HG03575 (cell line): Measurements from ENCODE around the gene HPS5.
A peak's percentile ranks its signal among the peaks of the same experiment; 100 is the strongest.
"Not testable (repeated sequence)": the region's sequence is repeated elsewhere in the genome, so short reads cannot be mapped to it uniquely, and the experiment has no call there.

Experiments
- ATAC-seq: cut with Tn5 transposase; IDR thresholded peaks from one replicate; pipeline ENCODE4 v1.9.1; 2021; ENCODE audit not compliant: unreplicated experiment, insufficient number of reproducible peaks, low FRiP score; ENCODE audit errors: extremely low read depth

The HPS5 gene, protein sequence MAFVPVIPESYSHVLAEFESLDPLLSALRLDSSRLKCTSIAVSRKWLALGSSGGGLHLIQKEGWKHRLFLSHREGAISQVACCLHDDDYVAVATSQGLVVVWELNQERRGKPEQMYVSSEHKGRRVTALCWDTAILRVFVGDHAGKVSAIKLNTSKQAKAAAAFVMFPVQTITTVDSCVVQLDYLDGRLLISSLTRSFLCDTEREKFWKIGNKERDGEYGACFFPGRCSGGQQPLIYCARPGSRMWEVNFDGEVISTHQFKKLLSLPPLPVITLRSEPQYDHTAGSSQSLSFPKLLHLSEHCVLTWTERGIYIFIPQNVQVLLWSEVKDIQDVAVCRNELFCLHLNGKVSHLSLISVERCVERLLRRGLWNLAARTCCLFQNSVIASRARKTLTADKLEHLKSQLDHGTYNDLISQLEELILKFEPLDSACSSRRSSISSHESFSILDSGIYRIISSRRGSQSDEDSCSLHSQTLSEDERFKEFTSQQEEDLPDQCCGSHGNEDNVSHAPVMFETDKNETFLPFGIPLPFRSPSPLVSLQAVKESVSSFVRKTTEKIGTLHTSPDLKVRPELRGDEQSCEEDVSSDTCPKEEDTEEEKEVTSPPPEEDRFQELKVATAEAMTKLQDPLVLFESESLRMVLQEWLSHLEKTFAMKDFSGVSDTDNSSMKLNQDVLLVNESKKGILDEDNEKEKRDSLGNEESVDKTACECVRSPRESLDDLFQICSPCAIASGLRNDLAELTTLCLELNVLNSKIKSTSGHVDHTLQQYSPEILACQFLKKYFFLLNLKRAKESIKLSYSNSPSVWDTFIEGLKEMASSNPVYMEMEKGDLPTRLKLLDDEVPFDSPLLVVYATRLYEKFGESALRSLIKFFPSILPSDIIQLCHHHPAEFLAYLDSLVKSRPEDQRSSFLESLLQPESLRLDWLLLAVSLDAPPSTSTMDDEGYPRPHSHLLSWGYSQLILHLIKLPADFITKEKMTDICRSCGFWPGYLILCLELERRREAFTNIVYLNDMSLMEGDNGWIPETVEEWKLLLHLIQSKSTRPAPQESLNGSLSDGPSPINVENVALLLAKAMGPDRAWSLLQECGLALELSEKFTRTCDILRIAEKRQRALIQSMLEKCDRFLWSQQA

DNA sequence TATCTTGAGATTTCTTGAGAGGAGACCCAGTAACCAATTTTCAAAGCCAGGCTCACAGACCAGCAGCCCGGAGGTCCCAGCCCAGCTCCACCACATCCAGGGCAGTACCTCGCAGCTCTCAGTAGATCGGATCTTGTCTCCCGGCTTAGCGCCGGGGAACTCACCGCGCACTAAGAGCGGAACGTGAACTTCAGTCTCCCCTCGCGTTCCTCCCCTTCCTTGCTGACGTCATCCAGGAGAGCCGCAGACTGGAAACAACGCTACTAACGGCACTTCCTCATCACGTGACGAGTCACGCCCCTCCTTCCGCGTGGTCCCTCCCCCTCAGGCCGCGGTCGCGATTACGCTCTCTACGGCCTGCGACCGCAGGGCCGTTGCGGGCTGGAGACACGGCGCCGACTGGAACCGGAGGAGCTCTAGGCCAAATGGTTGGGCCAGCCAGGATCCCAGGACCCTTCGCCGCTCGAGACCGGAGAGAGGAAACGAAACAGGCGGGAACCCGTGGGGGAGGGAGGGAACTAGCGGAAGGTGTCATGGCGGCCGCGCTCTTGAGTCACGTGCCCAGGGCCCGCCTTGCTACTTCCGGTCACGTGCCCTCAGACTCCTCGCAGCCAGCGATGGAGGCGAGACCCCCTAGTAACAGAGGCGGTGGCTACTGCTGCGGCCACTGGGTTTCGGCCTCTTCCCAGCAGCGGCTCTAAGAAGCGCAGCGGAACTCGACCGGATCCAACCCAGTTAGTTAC lies at the start of gene HPS5, which contains the start of gene GTF2H1:
TSS of gene HPS5 (minus strand) at position 172 of the 743 bp plus-strand sequence. CDS start 4,282 bp downstream, outside the sequence.
TSS of gene GTF2H1 (plus strand) at position 599 of the 743 bp plus-strand sequence. CDS start 10,508 bp downstream, outside the sequence.
- ATAC-seq = peak; percentile 44

DNA sequence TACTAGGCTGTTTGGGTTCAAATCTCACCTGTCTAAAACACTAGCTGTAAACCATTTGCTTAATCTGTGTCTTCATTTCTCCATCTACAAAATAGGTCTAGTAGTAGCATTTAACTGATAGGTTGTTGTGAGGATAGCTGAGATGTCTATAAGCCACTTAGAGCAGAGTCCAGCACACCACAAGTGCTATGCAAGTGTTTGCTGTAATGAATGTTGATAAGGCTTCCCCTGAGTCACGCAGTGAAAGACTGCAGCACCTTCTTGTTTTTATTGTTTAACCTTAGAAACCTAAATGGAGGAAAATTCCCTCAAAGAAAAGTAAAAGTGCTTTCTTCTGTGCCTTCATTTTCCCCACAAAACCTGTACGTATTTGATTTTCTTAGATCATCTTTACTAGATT lies 49.3 kb upstream of the HPS5 start:
- ATAC-seq = no peak

DNA sequence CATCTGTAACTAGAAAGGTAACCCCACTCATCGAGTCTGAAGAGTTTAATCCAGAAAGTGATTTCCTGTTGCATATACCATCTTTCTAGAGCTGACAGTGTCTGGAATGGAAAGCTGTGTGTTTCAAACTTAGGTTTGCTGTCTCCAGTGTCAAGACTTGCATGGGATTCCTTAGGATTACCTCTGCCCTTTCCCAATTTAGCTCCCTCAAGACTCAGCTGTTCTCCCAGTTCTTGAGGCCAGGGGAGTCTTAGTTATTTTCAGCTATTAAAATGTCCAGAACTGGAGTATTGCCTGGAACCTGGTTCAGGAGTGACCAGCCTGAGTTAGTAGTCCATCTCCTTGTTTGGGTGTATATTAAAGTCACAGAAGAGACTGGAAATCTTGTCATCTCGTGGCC lies 47.5 kb upstream of the HPS5 start:
- ATAC-seq = no peak

DNA sequence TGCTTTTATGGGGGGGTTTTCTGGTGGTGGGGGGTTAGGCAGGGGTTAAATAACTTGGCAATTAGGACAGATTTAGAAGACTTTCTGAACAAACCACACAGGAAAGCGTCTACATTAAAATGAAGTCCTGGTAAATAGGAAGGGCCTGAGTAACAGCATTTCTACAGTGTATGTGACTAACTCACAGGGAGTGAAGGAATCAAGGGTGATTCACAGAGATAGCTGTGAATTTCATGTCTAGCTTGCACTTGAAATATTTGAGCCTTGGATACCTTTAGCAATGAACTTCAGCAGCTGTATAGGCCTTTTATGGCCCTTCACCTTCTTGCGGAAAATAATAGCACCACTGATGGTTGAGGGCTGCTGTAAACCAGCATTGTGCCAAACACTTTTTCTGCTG lies 46.3 kb upstream of the HPS5 start:
- no peak for ATAC-seq

DNA sequence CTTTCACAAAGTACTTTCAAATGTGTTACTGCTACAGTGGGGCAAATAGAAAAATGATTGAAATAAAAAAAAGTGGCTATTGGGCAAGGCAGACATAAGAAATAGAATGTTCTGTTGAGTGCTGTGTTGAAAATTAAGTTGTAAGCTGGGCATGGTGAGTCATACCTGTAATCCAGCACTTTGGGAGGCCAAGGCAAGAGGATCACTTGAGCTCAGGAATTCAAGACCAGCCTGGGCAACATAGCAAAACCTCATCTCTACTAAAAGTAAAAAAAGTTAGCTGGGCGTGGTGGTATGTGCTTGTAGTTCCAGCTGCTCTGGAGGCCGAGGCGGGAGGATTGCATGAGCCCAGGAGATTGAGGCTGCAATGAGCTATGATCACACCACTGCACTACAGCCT lies 45.5 kb upstream of the HPS5 start:
- no peak for ATAC-seq

DNA sequence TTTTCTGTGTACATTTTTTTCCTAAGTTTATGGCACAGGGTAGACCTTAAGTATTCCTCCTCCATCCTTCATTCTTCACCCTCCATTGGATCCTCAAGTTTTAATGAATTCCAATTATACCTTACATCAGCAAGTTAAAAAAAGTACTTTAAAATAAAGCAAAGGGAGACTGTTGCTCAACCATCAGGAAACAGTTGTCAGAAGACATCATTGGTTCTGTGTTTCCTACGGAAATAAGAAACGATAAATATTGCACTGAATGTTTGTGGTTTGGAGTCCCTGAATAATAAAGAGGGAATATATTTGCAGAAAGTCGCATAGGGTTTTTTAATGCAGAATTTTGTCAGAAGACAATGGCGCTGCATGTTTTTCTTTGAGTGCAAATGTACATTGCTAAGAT lies 44.3 kb upstream of the HPS5 start:
- no peak for ATAC-seq

DNA sequence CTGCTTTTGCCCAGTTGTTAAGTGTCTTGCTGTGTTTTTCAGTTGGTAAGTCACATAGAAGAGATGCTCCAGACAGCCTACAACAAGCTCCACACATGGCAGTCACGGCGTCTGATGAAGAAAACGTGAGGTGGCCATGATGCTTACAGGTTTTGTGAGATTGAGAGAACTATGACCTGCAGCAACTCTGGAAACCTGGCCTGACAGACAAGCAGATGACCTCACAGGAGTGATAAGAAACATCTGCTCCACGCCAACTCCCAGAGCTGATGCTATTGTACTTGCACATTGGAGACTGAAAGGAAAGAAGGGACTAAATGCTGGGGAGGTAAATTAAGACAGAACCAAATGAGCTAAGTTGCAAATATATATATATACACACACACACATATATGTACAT lies 43.8 kb upstream of the HPS5 start:
- ATAC-seq = no peak

DNA sequence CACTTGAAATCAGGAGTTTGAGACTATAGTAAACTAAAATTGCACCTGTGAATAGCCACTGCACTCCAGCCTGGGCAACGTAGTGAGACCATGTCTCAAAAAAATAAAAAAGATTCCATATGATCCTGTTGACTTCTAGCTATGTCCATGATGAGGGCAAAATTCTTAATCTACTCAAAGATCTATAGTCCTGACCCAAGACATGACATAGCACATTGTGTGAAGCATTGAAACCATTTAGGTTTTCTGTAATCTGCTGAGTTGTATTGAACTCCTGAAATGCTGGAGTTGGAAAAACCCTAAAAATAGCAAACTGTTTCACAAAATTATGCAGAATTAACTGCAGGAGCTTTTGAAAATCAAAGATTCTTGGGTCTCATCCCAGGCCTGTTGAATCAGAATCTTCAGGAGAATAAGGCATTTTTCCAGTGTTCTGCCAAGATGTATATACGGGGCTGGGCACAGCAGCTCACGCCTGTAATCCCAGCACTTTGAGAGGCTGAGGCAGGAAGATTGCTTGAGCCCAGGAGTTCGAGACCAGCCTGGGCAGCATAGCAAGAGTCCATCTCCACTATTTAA lies 42.6 kb upstream of the HPS5 start:
- no peak for ATAC-seq

DNA sequence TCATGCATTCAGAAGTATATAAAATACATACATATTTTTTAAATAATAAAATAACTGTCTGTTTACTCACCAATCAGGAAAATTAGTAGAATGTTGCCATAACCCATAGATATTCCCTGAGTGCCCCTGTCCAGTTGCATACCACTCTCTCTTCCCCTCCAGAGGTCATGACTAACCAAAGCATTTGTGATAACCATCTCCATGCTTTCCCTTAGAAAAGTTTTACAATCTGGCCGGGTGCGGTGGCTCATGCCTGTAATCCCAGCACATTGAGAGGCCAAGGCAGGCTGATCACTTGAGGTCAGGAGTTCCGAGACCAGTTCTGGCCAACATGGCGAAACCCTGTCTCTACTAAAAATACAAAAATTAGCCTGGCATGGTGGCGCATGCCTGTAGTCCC lies 39.2 kb upstream of the HPS5 start:
- no peak for ATAC-seq

DNA sequence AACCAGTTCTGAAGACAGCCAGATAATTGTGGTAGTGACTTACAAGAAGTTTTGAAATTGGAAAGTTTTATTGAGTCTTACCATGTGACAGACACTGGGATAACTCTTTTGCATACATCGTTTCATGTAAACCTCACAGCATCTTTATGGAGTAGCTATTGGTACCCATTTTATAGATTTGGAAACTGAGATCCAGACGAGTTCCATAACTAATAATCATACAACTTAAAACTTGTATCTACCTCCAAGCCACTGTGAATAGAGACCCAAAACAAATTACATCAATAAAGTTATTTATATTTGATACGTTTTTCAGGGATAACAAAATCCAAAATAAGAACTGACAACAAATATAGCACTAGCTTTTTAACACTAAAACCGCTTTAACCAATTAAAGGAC lies 36.7 kb upstream of the HPS5 start:
- ATAC-seq = no peak

DNA sequence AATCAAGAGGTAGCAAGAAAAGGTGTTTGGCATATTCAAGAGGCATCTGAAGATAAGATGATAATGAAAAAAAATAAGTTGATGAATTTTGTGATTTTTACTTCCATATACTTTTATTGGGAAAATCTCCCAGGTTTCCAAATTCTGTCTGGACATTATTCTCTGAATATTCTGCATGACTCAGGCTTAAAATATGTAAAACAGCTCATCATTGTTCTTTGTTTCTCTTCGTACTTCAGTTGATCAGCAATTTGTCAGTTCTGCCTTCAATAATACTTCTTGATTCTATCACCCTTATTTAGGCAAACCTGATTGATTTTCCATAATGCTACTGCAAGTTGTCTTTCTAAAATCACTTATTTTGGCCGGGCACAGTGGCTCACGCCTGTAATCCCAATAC lies 30.6 kb upstream of the HPS5 start:
- no peak for ATAC-seq

DNA sequence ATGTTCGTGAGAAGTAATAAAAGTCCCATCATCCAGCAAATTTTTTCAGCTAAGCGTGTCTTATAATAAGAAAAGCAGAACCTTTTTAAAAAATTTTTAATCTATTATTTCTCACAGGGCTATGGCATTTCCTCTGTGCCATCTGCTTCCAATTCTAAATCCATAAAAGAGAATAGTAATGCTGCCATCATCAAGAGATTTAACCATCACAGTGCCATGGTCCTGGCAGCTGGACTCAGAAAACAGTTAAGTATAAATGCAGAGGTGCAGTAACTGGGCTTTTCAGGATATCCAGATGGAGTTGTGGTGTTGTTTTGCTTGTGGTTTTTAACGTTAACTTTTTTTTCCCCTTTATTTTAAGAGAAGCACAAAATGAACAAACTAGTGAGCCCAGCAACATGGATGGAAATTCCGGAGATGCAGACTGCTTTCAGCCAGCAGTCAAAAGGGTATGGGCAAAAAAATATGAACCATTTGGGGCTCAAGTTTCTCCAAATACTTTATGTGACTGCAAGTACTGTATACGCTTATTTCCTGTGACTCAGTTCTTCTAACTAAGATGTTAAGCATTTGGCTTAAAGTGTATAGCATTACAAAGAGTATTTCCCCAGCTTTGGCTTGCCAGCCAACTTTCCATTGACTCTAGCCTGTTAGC lies 25.7 kb upstream of the HPS5 start:
- ATAC-seq = no peak

DNA sequence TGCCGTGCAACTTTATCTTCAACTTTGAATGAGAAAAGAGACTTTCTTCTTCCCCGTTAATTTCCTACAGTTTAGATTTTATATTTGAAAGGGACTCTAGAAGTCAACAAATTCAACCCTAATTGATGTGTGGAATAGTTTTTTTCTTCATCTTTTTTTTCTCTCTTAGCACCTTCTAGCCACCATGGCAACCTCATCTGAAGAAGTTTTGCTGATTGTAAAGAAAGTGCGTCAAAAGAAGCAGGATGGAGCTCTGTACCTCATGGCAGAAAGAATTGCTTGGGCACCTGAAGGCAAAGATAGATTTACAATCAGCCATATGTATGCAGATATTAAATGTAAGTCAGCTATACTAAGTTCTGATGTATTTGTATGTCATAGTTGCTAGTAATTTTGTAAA lies 11.0 kb upstream of the HPS5 start:
- ATAC-seq = no peak

DNA sequence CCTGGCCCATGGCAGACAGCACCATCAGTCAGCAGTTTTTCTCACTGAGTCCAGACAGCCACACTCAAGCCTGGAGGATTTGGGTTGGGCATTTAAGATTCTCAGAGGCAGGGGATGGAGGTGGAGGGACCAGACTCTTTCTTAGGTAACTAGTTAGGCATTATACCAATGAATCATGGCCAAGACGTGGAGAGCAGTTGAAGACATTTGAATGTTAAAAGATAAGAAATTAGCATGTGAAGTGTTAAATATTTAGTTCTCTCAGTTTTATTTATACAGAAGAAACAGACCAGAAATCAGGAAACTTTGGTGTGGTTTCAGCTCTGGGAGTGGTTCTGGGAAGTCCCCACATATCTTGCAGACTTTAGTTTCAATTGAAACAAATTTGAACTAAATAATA lies 10.4 kb upstream of the HPS5 start:
- no peak for ATAC-seq

DNA sequence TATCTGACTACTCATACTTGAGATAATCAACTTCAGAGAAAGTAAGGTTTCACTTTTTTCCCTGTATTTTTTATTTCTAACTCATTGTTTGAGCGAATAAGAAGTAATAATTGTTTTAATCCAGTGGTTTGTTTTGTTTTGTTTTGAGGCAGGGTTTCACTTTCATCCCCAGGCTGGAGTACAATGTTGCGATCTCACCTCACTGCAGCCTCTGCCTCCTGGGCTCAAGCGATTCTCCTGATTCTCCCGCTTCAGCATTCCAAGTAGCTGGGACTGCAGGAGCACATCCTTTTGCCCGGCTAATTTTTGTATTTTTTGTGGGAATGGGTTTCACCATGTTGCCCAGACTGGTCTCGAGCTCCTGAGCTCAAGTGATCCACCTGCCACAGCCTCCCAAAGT lies 9.0 kb upstream of the HPS5 start:
- ATAC-seq = no peak

DNA sequence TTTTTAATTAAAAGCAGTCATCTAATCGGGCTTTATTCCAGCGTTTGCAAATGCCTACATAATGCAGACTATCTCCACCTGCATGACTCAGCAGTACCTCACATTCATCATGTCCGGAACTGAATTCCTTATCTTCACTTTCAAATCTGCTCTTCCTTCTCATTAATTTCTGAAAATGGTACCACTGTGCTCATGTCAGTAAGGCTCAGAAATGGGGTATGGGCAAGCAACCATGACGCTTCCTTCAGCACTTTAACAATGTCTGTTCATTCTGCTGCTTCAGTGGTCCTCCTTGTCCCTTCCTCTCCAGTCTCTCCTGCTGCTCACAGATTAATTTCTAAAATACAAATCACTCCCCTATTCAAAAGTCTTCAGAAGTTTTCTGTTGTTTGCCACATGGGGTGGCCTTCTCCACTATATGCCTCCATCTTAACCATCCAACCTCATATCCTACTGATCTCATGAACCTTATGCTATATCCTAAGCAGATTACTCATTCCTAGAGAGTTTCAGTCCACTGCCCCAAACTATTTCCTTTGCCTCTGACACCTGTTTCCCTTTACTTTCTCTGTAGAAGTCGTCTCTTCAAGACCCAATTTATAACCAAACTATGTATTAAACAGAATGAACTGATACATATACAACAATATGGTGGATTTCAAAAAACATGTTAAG lies 7.4 kb upstream of the HPS5 start:
- peak; percentile 38 for ATAC-seq

DNA sequence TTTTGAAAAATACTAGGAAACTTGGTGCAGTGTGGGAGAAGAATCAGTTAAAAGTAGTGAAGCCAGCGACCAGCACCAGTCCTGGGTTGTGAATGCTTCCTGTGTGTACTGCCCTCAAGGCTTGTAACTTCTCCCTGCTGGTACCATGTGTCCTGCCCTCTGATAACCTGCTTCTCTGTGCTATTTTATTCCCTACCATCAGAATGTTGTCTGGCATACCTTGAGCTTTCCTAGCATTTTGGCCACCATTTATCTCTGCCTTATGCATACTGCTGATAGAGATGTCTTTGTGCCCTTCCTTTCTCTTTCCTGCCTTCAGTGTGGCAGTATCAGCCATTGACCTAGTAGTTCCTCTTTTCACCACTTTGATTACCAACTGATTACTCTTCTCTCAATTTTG lies 2.4 kb upstream of the HPS5 start:
- no peak for ATAC-seq

DNA sequence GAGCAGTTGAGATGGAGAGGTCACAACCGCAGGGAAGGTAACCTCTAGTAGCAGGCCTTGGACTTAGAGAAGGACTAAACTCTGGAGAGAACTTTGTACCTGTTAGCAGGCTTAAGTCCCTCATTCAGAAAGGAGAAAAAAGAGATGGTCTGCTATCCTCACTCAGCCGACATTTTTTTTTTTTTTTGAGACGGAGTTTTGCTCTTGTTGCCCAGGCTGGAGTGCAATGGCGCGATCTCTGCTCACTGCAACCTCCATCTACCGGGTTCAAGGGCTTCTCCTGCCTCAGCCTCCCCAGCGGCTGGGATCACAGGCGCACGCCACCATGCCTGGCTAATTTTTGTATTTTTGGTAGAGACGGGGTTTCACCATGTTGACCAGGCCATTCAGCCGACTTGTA lies 1.9 kb upstream of the HPS5 start:
- ATAC-seq = not testable (repeated sequence)
